Measurements from ENCODE around the gene TMEFF2.

The TMEFF2 gene

DNA sequence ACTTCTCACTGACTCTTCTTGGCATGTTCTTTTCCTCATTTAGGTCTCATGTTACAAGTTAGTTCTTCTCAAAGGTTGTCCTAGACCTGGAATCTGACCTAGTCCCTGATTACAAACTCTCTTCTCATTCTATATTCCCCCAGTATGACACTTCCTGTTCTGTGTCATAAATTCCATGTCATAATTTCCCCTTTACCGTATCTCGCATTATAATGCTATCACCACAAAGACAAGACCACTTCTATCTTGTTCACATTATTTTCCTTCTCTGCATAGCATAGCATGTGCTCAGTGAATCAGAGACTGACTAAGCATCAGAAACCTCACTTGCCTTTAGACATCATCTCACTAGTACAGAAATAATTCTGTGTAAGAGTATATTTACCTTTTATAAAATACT, 284.2 kb downstream of the TMEFF2 start:
- DNase-seq = peak; percentile 83
- Histone ChIP-seq H3K36me3 (replicated peaks) (no peaks in the 10 kb centered on the region), H3K27me3 (replicated peaks) (no peaks in the 10 kb centered on the region), H3K27ac (peak overlapping the region; percentile 57), H3K4me3 (ENCODE audit: low read depth, low read length) (no peak overlapping the region)
- in situ Hi-C loops (cut with HindIII; ENCODE audit: low pct_ligation_motif_present, low sequenced_read_pairs) = no loop called here
- TF ChIP-seq, protein P1, sequence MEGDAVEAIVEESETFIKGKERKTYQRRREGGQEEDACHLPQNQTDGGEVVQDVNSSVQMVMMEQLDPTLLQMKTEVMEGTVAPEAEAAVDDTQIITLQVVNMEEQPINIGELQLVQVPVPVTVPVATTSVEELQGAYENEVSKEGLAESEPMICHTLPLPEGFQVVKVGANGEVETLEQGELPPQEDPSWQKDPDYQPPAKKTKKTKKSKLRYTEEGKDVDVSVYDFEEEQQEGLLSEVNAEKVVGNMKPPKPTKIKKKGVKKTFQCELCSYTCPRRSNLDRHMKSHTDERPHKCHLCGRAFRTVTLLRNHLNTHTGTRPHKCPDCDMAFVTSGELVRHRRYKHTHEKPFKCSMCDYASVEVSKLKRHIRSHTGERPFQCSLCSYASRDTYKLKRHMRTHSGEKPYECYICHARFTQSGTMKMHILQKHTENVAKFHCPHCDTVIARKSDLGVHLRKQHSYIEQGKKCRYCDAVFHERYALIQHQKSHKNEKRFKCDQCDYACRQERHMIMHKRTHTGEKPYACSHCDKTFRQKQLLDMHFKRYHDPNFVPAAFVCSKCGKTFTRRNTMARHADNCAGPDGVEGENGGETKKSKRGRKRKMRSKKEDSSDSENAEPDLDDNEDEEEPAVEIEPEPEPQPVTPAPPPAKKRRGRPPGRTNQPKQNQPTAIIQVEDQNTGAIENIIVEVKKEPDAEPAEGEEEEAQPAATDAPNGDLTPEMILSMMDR (IDR thresholded peaks at IDR 0.05; ENCODE audit: low read depth, low read length, missing control alignments) = no peak

GRCh38 chr2:191908874-191909273, 285.9 kb downstream of the TMEFF2 start:
- in situ Hi-C loops (cut with HindIII; ENCODE audit: low pct_ligation_motif_present, low sequenced_read_pairs) = no loop called here

GRCh38 chr2:191907545-191907944, 287.2 kb downstream of the TMEFF2 start:
- Histone ChIP-seq H3K27me3 (replicated peaks) (no peaks in the 10 kb centered on the region), H3K36me3 (replicated peaks) (no peaks in the 10 kb centered on the region), H3K4me3 (ENCODE audit: low read depth, low read length) (no peak overlapping the region), H3K27ac (no peak overlapping the region)
- in situ Hi-C loops (cut with HindIII; ENCODE audit: low pct_ligation_motif_present, low sequenced_read_pairs) = no loop called here
- TF ChIP-seq, protein P1 (IDR thresholded peaks at IDR 0.05; ENCODE audit: low read depth, low read length, missing control alignments) = peak; percentile 34
- DNase-seq = no peak

More at GRCh38 chr2:191908874-191909273, 285.9 kb downstream of the TMEFF2 start:
- no peak overlapping the region for H3K27ac ChIP-seq
- no peak overlapping the region for H3K4me3 ChIP-seq (ENCODE audit: low read depth, low read length)
- no peaks in the 10 kb centered on the region for H3K36me3 ChIP-seq (replicated peaks)
- H3K27me3 ChIP-seq (replicated peaks) = no peaks in the 10 kb centered on the region
- TF ChIP-seq, protein P1 (IDR thresholded peaks at IDR 0.05; ENCODE audit: low read depth, low read length, missing control alignments) = no peak
- no peak for DNase-seq

DNA sequence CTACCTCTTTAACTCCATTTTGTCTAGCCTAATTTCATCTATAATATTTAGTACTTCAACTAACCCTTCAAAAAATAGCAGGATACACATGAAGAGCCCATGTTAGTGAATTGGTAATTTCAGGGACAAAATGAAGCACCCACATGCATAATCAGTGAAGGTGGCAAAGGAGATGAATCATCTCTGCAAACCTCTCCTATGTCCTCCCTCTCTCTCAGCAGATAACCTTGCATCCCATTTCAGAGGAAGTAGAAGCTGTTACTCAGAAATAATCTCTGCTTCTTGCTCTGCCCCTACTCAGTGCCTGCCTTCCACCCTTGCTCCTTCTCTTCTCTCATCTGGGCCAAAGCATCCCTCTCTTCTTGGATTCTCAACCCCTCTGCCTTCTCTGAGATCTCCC, 287.6 kb downstream of the TMEFF2 start:
- Histone ChIP-seq H3K27ac (no peak overlapping the region), H3K27me3 (replicated peaks) (no peaks in the 10 kb centered on the region), H3K4me3 (ENCODE audit: low read depth, low read length) (no peak overlapping the region), H3K36me3 (replicated peaks) (no peaks in the 10 kb centered on the region)
- DNase-seq = no peak
- in situ Hi-C loops (cut with HindIII; ENCODE audit: low pct_ligation_motif_present, low sequenced_read_pairs) = no loop called here
- TF ChIP-seq, protein P1 (IDR thresholded peaks at IDR 0.05; ENCODE audit: low read depth, low read length, missing control alignments) = no peak

- Histone ChIP-seq H3K36me3 (replicated peaks) (no peaks in the 10 kb centered on the region), H3K27ac (no peak overlapping the region), H3K27me3 (replicated peaks) (no peaks in the 10 kb centered on the region), H3K4me3 (ENCODE audit: low read depth, low read length) (no peak overlapping the region)
- TF ChIP-seq, protein P1 (IDR thresholded peaks at IDR 0.05; ENCODE audit: low read depth, low read length, missing control alignments) = no peak
- DNase-seq = no peak
- in situ Hi-C loops (cut with HindIII; ENCODE audit: low pct_ligation_motif_present, low sequenced_read_pairs) = no loop called here
Observed at GRCh38 chr2:191905336-191905735, 289.4 kb downstream of the TMEFF2 start.

DNA sequence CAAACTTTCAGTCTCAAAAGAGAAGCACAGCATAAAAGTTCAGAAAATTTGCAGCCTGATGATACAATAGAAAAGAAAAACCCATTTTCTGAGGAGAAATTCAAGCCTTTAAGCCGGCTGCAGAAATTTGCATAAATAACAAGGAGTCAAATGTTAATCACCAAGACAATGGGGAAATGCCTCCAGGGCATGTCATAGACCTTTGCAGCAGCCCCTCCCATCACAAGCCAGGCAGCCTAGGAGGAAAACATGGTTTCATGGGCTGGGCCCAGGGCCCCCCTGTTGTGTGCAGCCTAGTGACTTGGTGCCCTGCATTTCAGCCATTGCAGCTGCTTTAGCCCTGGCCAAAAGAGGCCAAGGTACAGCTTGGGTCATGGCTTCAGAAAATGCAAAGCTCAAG, 293.7 kb downstream of the TMEFF2 start:
- in situ Hi-C loops (cut with HindIII; ENCODE audit: low pct_ligation_motif_present, low sequenced_read_pairs) = no loop called here
- H3K27ac ChIP-seq = no peak overlapping the region
- TF ChIP-seq, protein P1 (IDR thresholded peaks at IDR 0.05; ENCODE audit: low read depth, low read length, missing control alignments) = no peak
- no peaks in the 10 kb centered on the region for H3K36me3 ChIP-seq (replicated peaks)
- no peak overlapping the region for H3K4me3 ChIP-seq (ENCODE audit: low read depth, low read length)
- H3K27me3 ChIP-seq (replicated peaks) = no peaks in the 10 kb centered on the region
- DNase-seq = no peak

All from brain microvascular endothelial cell (primary cell).